NCI-H1694 treated with DMSO at 0.1 percent for 48 hours (cell line): ENCODE results near the gene WDFY2.
A peak's percentile ranks its signal among the peaks of the same experiment; 100 is the strongest.
"Not testable (repeated sequence)": the region's sequence is repeated elsewhere in the genome, so short reads cannot be mapped to it uniquely, and the experiment has no call there.

Source experiments
- DNase-seq: peaks from one replicate; lab custom pipeline; 2025; lab: John Stamatoyannopoulos, UW

WDFY2 gene

DNA sequence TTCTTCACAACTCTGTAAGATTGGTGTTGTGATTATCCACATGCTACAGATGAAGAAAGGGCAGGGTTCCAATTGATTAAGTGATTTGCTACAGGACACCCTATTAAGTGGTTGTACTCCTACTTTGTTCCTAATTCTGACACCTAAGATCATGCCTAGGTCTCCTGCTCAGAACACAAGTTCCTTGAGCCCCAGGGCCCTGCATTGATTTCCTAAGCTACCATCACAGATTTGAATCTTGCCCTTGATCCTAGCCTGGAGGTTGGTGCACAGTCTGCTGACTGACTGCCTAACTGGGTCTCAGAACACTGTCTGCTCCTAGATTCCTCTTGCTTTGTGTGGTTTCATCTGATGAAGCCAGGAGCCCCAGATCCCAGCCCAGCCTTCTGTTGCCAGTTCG lies 19.6 kb upstream of the WDFY2 start:
- DNase-seq: no peak

DNA sequence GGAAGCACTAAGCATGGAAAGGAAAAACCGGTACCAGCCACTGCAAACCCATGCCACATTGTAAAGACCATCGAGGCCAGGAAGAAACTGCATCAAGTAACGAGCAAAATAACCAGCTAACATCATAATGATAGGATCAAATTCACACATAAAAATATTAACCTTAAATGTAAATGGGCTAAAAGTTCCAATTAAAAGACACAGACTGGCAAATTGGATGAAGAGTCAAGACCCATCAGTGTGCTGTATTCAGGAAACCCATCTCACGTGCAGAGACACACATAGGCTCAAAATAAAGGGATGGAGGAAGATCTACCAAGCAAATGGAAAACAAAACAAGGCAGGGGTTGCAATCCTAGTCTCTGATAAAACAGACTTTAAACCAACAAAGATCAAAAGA lies 15.3 kb upstream of the WDFY2 start:
- DNase-seq: not testable (repeated sequence)

GRCh38 chr13:51576754-51577153 lies 7.5 kb upstream of the WDFY2 start:
- no peak for DNase-seq

DNA sequence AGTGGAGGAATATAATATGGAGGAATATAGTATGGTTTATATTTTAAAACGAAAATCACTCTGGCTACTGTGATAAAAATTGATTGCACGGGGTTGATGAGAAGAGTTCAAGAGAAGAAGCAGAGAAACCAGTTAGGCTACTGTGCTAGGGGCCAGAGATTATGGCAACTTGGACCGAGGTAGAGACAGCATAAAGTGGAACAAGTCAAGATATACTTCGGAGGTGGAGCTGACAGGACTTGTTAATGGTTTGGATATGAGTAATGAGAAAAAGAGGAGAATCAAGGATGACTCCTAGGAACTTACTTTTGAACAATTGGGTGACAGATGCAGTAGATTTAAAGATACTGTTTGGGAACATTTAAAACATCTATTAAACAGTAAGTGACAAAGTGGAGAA lies 6.6 kb upstream of the WDFY2 start:
- no peak for DNase-seq

GRCh38 chr13:51579676-51580075 lies 4.6 kb upstream of the WDFY2 start:
- DNase-seq: no peak

- DNase-seq: no peak
Measured at GRCh38 chr13:51581148-51581820, 3.0 kb upstream of the WDFY2 start.

- no peak for DNase-seq
Measured at GRCh38 chr13:51583469-51583874, 790 bp upstream of the WDFY2 start.

GRCh38 chr13:51584731-51585672 lies 740 bp downstream of the WDFY2 start:
- peak; percentile 20 for DNase-seq

DNA sequence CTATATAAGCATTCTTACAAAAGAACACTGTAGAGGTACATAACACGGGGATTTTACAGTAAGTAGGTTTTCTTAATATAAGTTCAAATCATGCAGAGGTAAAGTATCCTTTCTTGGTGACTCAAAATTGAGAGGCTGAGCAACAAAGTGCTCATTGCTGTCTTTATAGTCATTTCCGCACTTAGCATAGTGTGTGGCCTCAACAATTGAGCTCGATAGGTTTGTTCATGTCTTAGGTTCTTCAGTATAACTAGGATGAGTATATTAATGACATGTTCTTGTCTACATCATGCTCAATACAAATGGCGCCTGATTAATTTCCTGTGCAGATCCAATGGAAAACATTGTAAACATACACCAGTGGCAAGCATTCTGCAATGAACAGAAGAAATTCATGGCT lies 1.4 kb downstream of the WDFY2 start:
- no peak for DNase-seq

GRCh38 chr13:51587372-51587771 lies 3.1 kb downstream of the WDFY2 start:
- DNase-seq: no peak

GRCh38 chr13:51588406-51588949 lies 4.2 kb downstream of the WDFY2 start:
- no peak for DNase-seq

DNA sequence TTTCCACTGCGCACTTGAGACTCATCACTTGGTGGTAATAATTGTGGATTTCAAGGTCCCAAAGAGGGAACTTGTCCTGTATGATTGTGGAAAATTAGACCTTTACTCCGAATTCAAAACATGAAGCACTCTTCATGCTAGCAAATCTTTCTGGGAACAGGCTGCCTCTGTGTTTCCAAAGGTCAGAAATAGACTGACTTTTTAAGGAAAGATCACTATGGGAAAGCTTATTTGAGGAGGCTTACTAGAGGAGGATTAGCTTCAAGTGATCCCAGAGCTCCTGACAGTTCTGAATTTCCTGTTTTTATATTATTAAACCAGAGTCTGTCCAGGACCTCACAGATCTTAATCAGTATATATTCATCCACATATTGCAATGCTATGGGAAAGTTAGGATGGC lies 5.5 kb downstream of the WDFY2 start:
- no peak for DNase-seq

DNA sequence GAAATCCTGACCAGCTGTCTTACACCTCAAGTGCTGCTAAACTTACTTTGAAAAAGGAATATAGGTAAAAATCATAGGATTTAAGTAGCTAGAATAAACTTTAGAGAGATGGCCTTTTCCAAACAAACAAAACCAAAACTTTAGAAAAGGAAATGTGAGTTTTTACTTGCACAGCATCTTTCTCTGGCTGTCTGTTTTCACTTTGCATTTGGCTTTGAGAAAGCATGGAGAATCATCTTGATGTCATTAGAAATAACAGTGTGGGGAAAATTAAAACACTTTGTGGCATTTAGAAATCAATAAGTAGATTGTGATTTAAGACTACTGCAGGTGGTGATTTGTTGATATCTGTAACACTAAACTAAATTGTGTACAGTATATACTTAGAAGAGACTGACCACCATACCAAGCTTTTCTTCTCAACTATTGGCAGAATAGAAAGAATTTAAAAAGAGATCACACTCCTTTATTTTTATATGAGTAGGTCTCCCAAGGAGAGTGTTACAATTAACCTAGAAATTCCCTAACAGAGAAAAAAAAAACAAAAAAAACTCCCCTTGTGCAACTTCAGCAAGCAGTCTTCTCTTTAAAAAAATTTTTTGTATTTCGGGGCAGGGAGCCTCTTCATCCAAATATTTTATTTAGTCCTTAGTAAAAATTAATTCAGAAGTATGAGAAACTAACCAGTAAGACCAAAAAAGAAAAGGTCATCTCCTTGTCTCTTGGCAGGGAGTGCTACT lies 6.1 kb downstream of the WDFY2 start:
- no peak for DNase-seq

DNA sequence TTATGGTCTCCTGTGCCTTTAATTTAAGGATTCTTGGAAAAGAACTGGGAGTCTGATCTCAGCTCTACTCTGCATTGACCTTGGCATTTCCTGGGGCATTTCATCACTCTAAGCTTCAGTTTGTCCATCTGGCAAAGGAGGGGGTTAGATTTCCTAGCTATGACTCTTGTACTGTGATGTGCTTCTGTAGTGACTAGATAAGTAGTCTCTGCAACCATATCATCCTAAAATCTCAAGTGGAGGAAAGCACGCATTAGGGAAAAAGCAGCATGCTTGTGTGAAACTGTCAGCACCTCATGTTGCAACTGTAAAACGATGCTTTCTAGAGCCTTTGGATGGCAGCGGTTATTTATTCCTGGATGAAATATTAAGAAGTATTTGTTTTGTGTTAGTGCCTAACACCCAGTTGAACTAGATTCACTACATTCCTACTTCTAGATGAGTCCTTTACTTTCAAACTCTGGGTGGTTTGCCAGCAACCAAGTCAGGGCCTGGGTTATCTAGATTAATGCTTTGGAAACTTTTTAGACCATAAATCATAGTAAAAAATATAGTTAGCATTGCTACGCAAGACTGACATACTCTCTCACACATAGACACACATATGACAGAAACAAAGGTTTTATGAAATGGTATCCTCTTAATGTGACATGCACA lies 6.8 kb downstream of the WDFY2 start:
- DNase-seq: no peak

- not testable (repeated sequence) for DNase-seq
Measured at GRCh38 chr13:51591938-51592337, 7.7 kb downstream of the WDFY2 start.

- no peak for DNase-seq
Measured at GRCh38 chr13:51594432-51594831, 10.2 kb downstream of the WDFY2 start.

DNA sequence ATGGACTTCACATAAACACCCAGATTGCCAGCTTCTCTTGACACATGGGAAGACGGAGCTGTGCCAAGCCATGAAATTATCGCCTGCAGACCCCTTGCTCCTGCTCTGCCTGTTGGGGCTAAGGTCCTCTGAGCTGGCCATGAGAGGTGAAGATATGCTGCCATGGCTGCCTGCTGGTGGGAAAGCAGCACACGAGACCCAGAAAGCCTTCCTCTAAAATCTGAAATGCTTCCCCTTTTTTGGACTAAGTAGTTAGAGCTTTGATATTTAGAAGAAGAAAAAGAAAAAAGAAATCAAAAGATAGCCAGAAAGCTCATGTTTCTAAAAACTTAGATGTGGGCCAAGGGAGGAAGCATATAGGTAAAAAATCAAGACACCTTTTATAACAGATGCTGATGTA lies 11.2 kb downstream of the WDFY2 start:
- DNase-seq: no peak

GRCh38 chr13:51596541-51596940 lies 12.3 kb downstream of the WDFY2 start:
- DNase-seq: no peak

GRCh38 chr13:51599444-51600176 lies 15.3 kb downstream of the WDFY2 start:
- no peak for DNase-seq

GRCh38 chr13:51600703-51601102 lies 16.4 kb downstream of the WDFY2 start:
- DNase-seq: no peak
